Anterior cingulate cortex (tissue), 58 donors: ENCODE results near the gene TXNDC5.
A peak's percentile ranks its signal among the peaks of the same experiment; 100 is the strongest.

Experiments used
- DNase-seq, 58 donors: peaks; one replicate each; lab custom pipeline; 2025; lab: John Stamatoyannopoulos, UW

Gene TXNDC5

DNA sequence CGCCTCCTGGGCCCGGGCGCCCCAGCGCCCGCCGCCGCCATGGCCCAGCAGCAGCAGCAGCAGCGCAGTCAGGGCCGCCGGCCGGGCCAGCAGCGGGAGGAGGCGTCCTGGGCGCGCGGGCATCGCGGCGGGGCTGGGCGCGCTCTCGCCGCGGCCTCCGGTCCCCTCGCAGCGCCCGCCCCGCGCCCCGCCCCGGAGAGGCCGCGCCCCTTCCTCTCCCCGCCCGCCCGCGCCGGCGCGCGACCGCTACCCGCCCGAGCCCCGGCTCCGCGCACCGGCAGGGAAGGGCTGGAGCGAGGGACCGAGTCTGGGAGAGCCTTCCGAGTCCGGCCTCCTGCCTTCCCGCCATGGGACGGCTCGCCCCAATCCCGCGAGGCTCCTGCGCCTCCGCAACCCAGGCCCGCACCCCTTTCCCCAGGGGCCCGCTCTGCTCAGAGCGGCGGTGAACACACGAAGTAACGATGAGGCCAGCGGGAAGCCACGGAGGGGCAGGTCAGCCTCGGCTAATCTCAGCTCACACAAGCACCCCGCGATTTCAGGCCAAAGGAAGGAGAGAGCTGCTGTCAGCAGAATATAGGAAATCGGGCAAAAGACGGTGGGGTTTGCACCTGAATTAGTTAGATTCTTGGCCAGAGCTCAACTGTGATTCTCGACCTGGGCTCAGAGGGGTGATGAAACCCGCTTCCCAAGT, at the start of gene TXNDC5:
TSS of gene TXNDC5 (minus strand) at position 135 of the 691 bp plus-strand sequence. CDS start at position 123, 12 bp downstream.
- peak in 54 of 58 donors; percentile 30 to 81 (median 66) for DNase-seq

DNA sequence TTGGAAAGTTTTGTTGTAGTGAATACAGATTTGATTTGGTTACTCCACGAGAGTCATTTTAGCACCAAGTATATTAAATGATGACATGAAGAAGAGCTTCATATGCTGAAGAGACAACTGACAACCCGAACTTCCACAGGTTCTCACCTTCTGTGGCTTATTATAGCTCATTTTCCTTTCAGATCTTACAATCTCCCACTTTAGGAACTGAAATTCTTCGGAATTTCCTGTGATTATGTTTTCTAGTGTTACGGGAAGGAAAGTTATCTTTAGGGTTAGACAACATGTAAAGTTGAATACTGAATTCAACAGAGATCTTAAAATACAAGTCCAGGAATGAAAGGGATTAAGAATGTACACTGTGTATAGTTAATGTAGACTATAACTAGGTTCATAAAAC, 49.6 kb upstream of the TXNDC5 start:
- no peak for DNase-seq

DNA sequence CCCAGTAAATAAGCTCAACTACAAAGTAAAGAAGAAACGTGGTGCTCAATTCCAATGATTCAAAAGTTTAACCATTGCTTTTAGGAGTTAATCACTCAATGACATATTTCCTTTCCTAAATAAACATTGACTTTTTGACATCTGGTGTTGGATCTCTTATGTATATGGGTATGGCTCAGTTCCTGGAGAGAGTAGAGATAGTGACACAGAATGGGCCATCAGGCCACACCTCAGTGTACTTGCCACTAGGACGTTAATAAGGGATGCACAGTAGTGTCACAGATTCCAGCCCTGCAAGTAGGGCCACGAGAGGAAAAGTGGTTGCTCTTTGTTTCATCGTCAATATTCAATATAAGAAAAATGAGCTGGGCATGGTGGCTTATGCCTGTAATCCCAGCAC, 48.9 kb upstream of the TXNDC5 start:
- no peak for DNase-seq

DNA sequence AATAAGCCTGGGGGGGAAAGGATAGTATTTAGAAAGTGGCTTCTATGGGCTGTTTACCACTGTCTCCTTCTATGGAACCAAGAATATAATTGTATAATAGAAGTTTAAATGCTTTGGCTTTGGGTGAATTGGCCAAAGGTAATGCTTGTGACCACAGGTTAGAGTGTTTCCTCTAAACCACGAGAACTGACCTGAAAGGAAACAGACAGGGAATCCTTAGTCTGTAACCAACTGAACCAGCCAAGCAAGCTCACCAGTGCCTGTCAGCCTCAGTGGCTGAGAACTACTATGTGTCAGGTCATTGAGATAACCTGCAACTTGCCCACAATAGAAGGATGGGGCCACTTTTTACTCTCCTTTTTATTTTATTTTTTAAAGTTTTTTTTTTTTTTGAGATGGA, 47.9 kb upstream of the TXNDC5 start:
- DNase-seq, result no peak

DNA sequence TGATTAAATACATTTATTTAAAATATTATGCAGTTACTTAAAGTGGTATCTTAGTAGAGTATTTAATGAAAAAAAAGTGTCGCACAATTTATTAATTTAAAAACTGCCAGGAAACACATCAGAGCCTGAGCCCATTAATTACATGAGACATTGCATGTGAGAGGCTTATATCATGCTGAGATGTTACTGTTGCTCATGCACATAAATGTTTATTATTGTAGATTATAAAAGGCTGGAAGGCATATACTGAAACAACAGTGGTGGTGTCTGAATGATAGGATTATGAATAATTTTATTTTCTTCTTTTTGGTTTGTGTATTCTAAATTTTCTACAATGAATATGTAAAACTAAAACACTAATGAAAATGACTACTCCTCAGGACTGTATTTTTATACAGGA, 45.7 kb upstream of the TXNDC5 start:
- DNase-seq, result no peak

DNA sequence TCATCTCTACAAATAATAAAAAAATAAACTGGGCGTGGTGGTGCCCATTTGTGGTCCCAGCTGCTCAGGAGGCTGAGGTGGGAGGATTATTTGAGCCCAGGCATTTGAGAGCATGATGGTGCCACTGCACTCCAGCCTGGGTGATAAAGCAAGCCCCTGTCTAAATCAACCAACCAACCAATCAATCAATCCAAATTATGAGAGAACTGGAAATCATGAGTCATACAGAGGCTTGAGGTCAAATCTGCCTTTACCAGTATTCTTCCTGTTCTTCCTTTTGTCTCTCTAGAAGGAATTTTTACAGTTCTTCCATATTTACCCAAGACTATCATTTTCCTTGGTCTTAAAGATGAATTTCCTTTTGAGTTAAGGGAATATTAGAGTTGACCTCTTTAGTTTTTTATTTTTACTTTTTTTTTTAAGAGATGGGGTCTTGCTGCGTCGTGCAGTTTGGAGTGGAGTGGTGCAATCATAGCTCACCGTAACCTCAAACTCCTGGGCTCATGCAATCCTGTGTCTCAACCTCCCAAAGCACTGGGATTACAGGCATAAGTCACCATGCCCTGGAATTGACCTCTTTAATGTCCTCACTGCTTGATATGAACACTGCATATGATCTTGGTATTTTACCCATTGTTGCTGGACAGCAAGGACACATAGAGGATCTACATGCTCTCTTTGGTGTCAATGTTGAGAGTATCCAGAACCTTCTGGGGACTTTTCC, 44.1 kb upstream of the TXNDC5 start:
- no peak for DNase-seq

DNA sequence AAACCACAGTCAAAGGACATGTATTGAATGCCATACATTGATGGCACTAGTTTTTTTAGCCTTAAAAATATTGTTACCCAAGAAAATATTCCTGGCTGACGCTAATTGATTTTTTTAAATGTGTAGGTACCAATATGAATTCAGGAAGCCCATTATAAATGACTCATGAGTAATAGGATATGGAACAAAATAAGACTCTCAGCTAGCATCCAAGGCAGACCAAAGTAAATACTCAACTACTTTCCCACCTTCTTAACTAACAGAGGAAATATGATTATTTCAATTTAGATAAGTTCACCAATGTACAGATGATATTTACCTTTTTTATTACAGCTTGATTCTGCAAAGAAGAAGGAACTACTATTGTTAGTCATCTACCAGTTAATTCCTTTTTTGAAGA, 43.2 kb upstream of the TXNDC5 start:
- DNase-seq, result no peak

DNA sequence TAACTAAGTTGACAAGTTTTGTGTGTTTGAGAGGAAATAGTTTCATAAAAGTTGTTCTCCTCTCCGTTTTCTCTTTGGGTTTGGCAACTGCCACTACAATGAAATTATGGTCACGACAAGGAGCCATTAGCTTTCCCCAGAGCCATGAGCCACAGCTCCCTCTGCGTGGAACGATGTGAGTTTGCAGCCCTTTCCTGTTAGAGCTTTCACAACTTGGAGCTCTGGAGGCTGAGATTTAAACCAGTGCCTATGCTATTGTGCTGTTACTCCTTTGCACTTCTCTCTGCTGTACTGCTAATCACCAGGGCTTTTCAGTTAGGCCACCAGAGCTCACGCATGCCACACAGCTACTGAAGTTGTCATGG, 29.3 kb upstream of the TXNDC5 start:
- DNase-seq, result no peak

DNA sequence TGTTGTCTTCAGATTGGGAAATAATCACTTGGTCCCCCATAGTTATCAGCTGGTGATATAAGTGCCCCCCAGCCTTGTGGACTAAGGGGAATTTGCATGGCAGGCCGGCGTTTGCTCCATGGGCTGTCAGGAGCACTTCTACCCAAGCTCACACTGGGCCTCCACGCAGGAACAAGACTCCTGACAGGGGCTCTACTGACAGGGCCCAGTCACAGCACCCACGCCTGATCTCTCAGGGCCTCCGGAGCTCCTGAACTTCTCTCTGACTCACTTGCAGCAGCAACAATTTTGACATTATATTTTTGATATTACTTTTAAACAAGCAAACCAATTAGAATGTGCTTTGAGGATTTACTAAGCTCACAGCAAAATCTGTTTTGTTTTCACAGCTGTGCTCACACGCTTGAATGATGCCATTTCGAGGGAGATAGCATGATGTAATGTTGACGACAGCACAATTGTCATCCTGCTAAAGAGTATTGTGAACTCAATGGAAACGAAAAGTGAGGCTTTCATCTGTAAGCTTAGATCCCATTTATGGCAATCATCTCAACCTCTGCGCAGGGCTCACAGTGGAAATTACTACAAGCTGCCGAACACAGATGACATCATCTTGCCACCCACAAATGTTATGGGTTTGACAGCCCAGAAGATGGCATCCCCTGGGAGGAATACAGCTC, 28.7 kb upstream of the TXNDC5 start:
- peak in 1 of 58 donors; percentile 25 for DNase-seq

DNA sequence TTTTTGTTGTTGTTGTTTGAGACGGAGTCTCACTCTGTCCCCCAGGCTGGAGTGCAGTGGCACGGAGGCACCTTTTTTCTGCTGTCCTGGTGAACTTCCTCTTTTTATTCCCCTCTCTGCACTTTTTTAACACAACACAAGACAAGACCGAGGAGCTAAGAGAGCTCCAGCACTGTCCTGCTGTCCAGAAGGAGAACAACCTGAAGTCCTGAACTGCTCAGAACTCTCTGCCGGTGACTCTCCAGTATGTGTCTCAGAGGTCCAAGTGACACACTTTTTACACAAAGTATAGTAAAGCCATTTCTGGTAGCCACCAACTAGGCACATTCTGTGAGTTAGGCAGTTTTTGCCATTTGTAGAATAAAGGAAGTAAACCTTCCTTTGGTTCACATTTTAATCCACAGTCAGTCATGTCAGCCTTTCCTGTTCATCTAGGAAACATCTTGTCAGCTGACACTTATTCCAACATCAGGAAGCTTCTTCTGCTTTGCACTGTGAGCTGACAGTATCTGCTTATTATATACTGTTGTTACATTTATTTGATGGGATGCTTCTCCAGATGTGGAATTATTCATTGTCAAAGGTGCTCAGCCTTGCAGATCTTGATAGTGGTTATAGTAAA, 28.1 kb upstream of the TXNDC5 start:
- DNase-seq, result no peak

DNA sequence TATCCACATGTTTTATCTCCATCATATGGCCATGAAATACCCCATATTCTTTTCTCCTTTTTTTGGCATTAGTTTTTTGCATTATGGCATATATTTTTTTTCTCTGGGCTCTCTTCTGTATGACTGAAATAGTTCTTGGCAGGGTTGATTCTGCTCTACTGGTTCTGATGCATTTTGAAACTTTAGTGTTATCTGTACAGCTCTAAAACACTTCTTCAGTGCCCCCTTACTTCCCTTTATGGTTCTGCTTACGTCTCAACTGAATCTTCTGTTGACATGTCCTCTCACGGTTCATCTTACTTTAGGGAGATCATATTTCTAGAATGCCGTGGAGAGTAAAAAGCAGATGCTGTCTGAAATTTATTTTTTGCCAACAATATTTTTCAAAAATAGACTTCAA, 23.2 kb upstream of the TXNDC5 start:
- no peak for DNase-seq

DNA sequence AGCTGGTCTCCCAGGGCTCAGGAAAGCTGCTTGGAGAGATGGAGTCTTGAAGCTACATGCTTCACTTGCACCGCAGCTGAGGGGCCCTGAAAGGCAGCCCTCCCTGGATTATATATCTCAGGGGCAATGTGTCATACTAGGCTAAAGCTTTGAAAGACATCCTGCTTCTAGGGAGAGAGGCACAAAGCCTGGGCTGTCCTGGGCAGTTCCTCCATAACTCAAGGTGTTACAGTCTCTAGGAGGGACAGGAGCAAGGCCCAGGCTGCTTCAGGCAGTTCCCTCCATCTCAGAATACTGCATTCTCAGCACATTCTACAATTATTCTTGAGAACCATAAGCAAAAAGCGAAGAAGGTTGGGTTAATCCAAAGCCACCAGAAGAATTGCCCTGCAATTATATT, 22.0 kb upstream of the TXNDC5 start:
- no peak for DNase-seq

DNA sequence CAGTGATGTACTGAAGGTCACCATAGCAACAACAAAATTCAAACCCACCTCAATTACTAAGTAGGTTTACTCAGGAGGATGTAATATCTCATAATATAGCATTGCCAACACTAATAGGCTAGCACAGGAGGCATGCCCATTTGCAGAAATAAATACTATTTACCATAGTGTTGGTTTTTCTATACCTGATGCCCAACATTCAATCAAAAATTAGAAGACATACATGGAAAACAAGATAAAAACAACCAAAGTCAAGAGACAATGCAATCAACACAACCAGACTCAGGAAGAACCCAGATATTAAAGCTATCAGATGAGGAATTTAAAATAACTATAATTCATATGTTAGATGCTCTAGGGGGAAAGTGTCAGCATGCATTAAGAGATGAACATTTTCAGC, 14.3 kb upstream of the TXNDC5 start:
- no peak for DNase-seq

DNA sequence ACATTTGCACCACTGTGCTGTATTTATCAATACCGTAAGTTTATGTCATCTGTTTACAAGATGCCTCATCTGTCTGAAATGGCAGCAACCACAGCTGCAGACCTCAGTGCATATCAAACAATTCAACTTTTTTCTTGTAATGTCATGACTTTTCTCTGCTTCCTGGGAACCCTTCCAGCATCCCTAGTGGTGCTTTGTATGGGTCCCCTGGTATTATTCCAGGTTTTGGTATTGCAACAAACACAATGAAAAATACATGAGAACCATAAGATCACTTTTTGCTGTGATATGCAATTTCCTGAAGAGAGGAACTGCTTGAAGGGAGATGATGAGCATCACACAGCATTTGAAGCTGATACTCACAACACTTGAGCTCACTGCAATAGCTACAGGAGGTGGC, 12.0 kb upstream of the TXNDC5 start:
- no peak for DNase-seq

DNA sequence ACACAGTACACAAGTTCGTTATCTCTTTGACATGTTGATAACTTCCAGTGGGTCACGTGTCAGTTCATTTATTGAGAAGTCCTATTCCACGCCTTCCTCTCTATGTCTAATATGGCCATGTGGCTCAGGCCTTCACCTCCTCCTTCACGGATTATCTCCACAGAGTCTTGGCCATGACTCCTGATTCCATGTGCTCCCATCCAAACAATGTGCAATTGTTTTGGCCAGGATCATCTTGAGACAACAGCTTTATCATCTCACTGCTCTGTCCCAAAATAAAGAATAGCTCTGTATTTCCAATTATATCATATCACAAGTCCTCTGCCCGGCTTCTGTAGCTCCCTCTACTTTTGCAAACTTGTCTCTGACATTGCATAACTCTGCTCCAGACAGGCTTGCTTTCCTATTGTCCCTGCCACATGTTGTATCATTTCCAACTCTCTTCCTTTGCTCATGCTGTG, 11.1 kb upstream of the TXNDC5 start:
- DNase-seq, result no peak

DNA sequence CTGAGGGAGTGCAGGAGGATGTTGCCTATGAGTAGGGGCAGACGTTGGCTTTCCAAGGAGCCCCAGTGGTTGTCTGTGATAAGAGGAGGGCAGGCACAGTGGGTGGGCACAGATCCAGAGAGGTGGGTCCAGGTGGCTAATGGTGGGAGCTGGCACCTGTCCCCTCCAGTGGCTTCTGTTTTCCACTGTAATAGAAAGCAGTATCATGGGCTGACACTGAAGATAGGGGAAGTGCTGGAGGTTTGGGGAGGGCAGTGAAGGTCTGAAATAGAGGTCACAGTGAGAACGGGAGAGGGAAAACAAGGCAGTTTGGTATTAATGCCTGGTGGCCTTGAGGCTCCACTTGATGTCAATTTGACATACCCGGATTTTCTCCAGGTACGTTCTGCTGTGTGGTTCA, 10.5 kb upstream of the TXNDC5 start:
- DNase-seq, result no peak

DNA sequence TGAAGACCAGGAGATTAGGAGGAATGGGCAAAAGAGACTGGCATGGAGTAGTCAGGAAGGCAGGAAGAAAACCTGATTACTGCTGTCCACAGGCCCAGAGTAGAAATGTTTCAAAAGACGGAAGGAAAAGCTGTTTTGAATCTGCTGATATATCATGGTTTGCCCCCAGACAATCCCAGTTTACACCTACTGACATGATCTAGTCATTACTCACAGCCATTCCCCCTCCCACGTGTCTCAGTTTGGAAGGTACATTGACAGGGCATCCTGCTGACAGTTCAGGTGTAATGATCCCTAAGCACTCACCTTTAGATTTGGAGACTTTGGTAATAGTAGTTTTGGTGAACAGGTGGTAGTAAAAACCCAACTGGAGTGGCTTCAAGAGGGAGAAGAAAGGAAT, 9.8 kb upstream of the TXNDC5 start:
- no peak for DNase-seq

DNA sequence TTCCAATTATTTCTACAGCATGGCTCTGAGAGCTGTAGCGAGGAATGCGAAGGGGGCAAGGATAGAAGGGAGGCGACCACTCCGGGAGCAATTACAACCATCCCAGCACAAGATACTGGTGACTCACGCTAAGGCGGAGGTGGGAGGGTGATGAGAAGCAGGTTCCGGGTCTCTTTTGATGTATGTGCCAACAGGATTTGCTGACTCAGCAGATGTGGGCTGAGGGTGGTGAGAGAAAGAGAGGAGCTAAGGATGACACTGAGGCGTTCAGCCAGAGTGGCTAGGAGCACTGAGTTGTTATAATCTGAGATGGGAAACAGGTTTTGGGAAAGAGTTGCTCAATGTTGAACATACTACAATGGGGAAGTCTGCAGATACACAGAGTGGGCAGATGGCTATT, 9.3 kb upstream of the TXNDC5 start:
- peak in 1 of 58 donors; percentile 34 for DNase-seq

DNA sequence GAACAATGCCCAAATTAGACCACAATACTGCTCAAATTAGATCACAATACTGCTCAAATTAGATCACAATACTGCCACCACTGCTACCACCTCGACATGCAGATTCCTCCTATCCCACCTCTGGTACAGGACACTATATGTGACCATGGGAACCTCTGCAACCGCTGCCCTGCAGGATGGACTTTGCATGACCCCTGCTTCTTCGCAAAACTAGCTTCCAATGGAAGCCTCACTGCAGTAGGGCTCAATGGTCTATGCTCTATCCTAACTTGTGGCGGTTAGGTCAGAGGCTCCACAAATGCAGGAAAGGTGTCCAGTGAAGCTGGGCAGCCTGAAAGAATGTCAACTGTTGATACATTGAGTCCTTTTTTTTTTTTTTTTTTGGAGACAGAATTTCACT, 7.8 kb upstream of the TXNDC5 start:
- DNase-seq, result no peak

DNA sequence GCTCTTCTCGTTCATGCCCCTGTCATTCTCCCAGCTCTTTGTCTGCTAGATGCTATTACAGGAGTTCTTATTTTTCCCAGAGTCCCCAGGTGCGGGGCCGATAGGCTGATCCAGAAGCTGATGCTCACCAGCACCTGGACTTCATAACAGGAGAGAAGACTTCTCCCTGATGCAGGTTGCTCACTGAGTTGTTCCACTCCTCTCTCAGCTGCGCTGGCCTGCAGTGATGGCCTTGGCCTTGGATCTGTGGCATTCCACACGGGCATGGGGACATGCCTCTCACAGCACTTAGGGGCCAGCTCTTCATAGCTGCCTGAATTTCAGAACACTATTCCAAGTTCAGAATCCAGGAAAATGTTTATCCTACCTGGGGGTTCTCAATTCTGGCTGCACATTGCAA, 7.1 kb upstream of the TXNDC5 start:
- no peak for DNase-seq

DNA sequence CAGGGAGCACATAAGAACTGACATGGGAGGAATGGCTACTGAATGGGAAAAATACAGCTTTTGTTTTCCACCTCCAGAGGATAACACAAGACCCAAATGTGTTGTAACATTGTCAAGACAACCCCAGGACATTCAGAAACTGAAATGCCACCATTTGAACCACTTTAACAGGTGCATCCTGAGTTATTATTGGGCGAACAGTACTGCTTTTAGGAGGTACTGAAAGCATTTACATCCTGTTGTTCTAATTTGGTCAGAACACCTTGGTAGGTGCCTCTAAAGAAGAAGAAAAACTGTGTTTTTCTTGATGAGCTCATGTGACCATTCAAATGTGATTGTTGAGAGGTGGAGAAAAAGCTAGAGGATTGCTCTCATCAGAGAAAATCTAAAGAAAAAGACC, 6.4 kb upstream of the TXNDC5 start:
- DNase-seq, result no peak
